ENCODE data around the gene APOL2.
A peak's percentile ranks its signal among the peaks of the same experiment; 100 is the strongest.
"Not testable (repeated sequence)": the region's sequence is repeated elsewhere in the genome, so short reads cannot be mapped to it uniquely, and the experiment has no call there.

Gene APOL2

DNA sequence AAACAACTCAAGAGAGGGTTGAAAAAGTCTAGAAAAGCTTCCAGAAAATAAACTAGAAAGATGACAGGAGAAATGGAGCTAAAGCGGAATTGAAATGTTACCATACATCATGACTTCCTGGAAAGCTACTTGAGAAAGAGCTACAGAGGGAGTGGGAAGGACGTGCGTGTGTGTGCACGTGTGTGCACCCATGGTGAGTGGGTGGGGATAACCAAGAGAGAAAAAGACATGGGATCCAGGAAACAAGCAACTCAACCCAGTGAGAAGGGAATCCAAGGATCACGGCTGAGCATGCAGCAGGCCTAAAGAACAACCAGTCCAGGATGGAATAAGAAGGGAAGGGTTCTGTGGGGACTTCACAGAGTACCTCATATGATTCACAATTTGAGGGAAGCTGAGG is 35.2 kb upstream of the APOL2 start:
- H3K9me3 Mint-ChIP-seq = no peaks in the 10 kb centered on the region
- no peak overlapping the region for H3K27ac Mint-ChIP-seq
- H3K4me1 Mint-ChIP-seq = peaks cover 27% of the 10 kb centered on the region
- ATAC-seq (no peak), DNase-seq (no peak)
- H3K27me3 Mint-ChIP-seq = no peaks in the 10 kb centered on the region
- no peak overlapping the region for H3K4me3 Mint-ChIP-seq
- H3K36me3 Mint-ChIP-seq (ENCODE audit: low read depth) = peaks cover 4% of the 10 kb centered on the region

DNA sequence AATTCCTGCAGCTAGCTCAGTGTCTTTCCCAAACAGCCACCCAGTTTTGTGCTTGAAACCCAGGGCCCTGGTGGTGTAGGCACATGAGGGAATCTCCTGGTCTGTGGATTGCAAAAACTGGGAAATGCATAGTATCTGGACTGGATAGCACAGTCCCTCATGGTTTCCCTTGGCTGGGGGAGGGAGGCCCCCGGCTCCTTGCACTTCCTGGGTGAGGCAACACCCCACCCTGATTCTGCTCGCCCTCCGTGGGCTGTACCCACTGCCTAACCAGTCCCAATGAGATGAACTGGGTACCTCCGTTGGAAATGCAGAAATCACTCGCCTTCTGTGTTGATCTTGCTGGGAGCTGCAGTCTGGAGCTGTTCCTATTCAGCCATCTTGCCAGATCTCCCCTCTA is 32.6 kb upstream of the APOL2 start:
- not testable (repeated sequence) for H3K27ac Mint-ChIP-seq; H3K27me3 Mint-ChIP-seq; H3K9me3 Mint-ChIP-seq; H3K36me3 Mint-ChIP-seq (ENCODE audit: low read depth); ATAC-seq; H3K4me3 Mint-ChIP-seq; DNase-seq
- peaks cover 10% of the 10 kb centered on the region for H3K4me1 Mint-ChIP-seq

DNA sequence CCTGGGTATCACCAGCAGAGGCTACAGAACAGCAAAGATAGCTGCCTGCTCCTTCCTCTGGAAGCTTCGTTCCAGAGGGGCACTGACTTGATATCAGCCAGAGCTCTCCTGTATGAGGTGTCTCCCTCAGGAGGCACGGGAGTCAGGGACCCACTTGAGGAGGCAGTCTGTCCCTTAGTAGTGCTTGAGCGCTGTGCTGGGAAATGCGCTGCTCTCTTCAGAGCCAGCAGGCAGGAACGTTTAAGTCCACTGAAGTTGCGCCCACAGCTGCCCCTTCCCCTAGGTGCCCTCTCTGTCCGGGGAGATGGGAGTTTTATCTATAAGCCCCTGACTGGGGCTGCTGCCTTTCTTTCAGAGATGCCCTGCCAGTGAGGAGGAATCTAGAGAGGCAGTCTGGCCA is 31.9 kb upstream of the APOL2 start:
- not testable (repeated sequence) for ATAC-seq; H3K36me3 Mint-ChIP-seq (ENCODE audit: low read depth); H3K9me3 Mint-ChIP-seq; H3K27ac Mint-ChIP-seq; DNase-seq; H3K4me1 Mint-ChIP-seq; H3K27me3 Mint-ChIP-seq; H3K4me3 Mint-ChIP-seq

DNA sequence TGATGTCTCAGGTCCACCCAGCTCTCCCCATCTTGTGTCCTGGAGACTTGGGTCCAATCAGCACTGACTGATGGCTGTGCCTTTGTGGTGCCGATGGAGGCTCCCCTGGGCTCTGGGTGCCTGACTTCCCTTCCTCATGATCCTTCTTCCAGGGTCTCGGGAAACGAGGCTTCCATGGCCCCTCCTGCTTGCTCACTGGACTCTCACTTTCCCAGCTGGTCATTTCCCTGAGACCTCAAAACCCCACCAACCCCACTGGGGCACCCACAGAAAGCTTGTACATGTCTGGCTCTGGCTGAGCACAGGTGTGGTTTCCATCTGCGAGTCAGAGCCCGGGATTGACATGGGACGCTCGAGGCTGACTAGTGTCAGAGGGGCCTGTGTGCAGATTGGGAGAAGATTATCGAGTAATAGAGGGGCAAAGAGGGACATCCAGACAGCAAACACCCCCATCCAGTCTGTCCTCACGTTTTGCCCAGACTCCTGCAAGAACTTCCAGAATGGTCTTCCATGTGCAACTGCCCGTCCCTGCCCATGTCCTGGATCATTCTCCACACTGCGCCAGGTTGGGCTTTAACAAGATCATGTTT is 28.7 kb upstream of the APOL2 start:
- Mint-ChIP-seq H3K27ac (no peak overlapping the region), H3K4me3 (no peak overlapping the region), H3K36me3 (ENCODE audit: low read depth) (peaks cover 6% of the 10 kb centered on the region), H3K27me3 (no peaks in the 10 kb centered on the region), H3K4me1 (no peaks in the 10 kb centered on the region), H3K9me3 (no peaks in the 10 kb centered on the region)
- DNase-seq (no peak), ATAC-seq (no peak)

DNA sequence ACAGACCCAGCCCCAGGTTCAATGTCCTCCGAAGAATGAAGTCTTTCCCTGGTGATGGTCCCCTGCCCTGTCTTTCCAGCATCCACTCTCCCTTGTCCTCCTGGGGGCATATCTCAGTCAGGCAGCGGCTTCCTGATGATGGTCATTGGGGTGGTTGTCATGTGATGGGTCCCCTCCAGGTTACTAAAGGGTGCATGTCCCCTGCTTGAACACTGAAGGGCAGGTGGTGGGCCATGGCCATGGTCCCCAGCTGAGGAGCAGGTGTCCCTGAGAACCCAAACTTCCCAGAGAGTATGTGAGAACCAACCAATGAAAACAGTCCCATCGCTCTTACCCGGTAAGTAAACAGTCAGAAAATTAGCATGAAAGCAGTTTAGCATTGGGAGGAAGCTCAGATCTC is 27.7 kb upstream of the APOL2 start:
- Mint-ChIP-seq H3K27ac (no peak overlapping the region), H3K9me3 (no peaks in the 10 kb centered on the region), H3K4me3 (no peak overlapping the region), H3K36me3 (ENCODE audit: low read depth) (peaks cover 9% of the 10 kb centered on the region), H3K4me1 (no peaks in the 10 kb centered on the region), H3K27me3 (no peaks in the 10 kb centered on the region)
- no peak for DNase-seq
- ATAC-seq = no peak

DNA sequence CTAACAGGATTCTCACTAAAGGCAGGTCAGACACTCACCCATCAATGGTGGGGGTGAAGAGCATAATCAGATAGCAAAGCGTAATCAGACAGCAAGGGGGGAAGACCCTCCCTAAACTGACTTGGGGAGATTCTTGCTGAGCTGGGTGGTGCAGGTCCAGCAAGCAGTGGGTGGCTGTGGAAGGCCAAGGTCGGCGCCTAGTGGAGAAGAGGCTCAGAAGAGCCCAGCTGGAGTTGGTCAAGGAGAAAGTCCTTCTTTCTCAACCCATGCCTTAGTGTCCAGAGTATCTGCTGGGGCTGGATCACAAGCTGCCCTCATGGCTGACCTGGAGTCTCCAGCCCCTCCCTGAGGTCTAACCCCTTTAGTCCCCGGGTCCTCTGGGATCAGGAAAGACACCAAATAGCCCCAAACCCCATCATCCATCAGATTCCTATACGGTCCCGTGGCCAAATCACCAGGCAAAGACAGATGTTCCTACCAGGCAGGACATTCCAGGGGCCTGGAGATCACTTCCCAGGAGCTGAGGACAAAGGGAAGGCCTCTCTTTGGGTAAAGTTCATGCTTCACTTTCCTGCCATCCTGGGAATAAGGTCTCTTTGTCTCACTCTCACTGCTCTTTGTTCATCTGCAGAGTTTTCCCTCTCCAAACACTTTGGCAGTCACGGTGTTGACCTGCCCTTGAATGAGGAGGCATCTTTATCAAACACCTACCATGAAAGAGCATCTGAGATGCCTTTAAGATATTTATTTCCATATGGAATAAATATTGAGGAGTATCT is 24.7 kb upstream of the APOL2 start:
- not testable (repeated sequence) for DNase-seq, H3K4me3 Mint-ChIP-seq, H3K9me3 Mint-ChIP-seq, H3K27ac Mint-ChIP-seq, H3K27me3 Mint-ChIP-seq, ATAC-seq, H3K4me1 Mint-ChIP-seq
- peaks cover 14% of the 10 kb centered on the region for H3K36me3 Mint-ChIP-seq (ENCODE audit: low read depth)

DNA sequence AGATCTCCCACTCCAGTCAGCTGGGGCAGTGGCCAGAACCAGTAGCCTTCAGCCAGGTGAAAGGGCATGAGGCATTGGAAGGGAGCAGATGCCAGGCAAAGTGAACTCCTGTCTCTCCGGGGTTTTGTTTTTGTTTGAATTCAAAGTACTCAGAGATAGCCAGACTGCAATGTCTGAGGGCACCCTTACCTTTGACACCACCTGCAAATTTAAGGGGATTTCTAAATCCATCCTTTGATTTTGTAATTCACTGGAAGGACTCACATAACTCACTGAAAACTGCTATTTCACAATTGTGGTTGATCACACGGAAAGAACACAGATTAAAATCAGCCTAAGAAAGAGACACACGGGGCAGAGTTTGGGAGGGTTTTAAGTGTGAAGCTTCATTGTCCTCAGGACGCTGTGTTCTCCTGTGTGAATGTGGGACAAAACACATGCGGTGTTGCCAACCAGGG is 23.9 kb upstream of the APOL2 start:
- not testable (repeated sequence) for H3K27ac Mint-ChIP-seq

DNA sequence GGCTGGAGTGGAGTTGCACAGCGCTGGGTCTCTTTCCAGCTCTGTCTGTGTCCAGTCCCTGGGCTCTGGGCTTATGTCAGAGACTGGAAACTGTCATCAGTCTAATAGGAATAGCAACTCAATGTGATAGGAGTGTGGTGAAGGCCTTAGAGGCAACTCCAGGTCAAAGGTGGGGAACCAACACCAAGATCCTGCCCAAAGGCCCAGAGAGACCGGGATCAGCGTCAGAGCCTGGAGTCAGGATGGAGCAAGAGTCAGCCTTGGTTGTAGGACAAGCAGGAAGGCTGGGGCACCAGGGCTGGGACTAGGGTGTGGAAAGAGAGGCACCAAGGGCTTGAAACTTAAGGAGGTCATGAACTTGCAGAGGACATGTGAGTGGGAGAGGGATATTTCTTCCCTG is 23.0 kb upstream of the APOL2 start:
- H3K4me3 Mint-ChIP-seq, H3K27me3 Mint-ChIP-seq, ATAC-seq, DNase-seq, H3K9me3 Mint-ChIP-seq, H3K27ac Mint-ChIP-seq: not testable (repeated sequence)
- peaks cover 19% of the 10 kb centered on the region for H3K4me1 Mint-ChIP-seq
- peaks cover 22% of the 10 kb centered on the region for H3K36me3 Mint-ChIP-seq (ENCODE audit: low read depth)

More for the DNA sequence above, 23.9 kb upstream of the APOL2 start:
- peaks cover 13% of the 10 kb centered on the region for H3K4me1 Mint-ChIP-seq
- peaks cover 16% of the 10 kb centered on the region for H3K36me3 Mint-ChIP-seq (ENCODE audit: low read depth)
- H3K4me3 Mint-ChIP-seq, ATAC-seq, DNase-seq, H3K27me3 Mint-ChIP-seq, H3K9me3 Mint-ChIP-seq: not testable (repeated sequence)

DNA sequence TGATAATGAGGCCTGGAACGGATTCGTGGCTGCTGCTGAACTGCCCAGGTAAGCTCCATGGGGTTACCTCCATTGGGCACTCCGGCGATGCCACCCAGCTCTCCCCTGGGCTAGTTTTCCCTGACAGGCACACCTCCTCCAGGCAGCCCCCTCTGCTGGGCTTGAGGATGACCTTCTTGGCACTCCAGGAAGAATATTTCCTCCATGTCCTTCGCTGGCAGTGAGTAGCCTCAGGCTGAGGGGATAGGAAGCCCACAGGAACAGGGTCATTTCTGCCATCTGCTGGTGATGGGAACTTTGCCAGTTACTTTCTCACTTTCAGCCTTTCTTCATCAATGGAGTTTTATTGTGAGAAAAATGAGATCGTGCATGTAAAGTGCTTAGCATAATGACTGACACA is 22.3 kb upstream of the APOL2 start:
- H3K4me3 Mint-ChIP-seq = not testable (repeated sequence)
- H3K36me3 Mint-ChIP-seq (ENCODE audit: low read depth) = peaks cover 22% of the 10 kb centered on the region

DNA sequence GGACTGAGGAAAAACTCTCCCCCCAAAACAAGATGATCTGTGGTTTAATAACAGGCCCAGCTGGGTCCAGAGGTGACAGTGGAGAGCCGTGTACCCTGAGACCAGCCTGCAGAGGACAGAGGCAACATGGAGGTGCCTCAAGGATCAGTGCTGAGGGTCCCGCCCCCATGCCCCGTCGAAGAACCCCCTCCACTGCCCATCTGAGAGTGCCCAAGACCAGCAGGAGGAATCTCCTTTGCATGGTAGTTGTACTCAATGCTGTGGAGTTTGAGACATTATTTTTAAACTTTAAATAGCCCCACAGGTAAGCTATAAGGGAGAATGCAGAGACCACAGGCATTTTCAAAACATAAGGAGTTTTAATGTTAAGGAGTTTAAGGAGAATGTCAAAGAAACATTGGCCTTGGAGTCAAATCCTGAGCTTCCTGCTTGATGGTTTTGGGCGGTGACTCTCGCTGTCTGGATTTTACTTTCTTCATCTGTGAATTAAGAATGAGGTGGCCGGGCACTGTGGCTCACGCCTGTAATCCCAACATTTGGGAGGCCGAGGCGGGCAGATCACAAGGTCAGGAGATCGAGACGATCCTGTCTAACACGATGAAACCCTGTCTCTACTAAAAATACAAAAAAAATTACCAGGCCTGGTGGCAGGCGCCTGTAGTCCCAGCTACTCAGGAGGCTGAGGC is 20.4 kb upstream of the APOL2 start:
- Mint-ChIP-seq H3K27ac (peak overlapping the region; percentile 80), H3K4me3 (no peak overlapping the region), H3K4me1 (peaks cover 33% of the 10 kb centered on the region), H3K27me3 (no peaks in the 10 kb centered on the region), H3K36me3 (ENCODE audit: low read depth) (peaks cover 17% of the 10 kb centered on the region), H3K9me3 (no peaks in the 10 kb centered on the region)
- DNase-seq (no peak), ATAC-seq (no peak)

More for the DNA sequence above, 22.3 kb upstream of the APOL2 start:
- peaks cover 19% of the 10 kb centered on the region for H3K4me1 Mint-ChIP-seq
- H3K27ac Mint-ChIP-seq, ATAC-seq, DNase-seq, H3K9me3 Mint-ChIP-seq, H3K27me3 Mint-ChIP-seq: not testable (repeated sequence)

DNA sequence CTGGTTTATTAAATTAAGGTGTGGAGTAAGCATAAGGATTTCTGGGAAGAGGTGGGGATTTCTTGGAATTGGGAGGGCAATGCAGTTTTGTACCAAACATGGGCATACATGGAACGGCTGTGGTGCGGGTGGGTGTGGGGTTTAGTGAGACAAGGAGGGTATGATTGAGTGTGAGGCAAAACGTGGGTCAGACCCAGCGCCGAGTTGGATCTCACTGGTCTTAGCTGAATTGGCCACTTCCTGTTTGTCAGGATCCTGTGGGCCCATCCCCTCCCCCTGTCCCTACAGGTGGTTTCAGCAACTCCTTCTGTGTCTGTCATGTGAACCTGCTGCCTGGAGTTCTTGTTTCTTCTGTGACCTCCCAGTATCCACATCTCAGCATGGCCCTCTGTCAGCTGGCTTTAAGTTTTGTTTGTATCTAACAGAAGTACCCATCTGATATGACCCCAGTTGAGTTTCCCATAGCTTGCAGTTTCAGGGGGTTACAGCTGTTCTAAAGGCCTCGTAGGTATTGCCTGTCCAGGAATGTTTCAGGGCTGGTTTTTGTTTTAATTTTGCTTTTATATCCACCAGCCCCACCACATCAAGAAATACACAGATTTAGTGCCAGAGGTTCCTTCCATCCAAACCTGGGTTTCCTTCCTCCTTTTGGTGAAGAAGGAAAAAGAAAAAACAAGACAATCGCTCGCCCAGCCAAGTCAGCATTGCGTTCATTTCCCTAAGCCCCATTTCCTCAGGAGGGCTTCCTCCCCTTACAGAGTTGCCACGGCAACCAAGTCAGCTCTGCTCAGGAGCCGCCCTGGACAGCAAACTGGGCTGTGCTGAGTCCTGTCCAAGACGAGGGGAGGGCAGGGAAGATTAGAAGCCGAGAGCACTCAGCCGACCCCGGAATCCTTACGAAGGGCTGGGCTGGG is 19.6 kb upstream of the APOL2 start:
- DNase-seq = peak; percentile 31
- Mint-ChIP-seq H3K36me3 (ENCODE audit: low read depth) (peaks cover 20% of the 10 kb centered on the region), H3K4me1 (peaks cover 41% of the 10 kb centered on the region), H3K27me3 (no peaks in the 10 kb centered on the region), H3K9me3 (no peaks in the 10 kb centered on the region), H3K4me3 (peak overlapping the region; percentile 19), H3K27ac (peak overlapping the region; percentile 80)
- ATAC-seq = no peak

DNA sequence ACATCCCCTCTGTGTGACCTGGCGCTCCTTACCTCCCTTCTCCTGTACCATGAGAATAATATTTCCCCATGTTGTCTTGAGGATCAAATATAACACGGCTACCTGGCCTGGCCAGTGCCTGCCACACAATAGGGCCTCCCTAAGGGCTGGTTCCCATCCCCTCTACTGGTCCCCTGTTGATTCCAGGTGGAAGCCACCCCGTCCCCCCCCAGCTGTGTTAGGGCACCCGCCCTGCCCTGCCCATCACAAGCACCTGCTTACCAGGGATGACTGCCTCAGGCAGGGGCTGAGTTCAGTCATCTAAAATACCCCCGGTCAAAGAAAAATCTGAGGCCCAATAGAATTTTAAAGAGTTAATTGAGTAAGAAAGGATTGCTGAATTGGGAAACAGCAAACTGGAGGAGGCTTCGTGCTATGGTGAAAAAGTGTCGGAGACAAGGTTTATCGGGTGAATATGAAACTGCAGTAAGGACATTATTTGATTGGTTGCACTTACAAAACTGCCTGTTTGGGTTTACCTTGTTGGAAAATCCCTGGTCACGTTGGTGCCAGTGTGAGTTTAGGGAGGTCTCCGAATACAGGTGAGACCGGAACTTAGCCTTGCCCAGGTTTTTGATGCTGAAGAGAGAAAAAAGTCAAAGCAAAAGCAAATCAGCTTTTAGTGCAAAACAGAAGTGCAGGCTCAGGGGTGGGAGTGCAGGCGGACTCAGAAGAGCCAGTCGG is 18.8 kb upstream of the APOL2 start:
- peaks cover 18% of the 10 kb centered on the region for H3K36me3 Mint-ChIP-seq (ENCODE audit: low read depth)
- H3K9me3 Mint-ChIP-seq = no peaks in the 10 kb centered on the region
- peaks cover 49% of the 10 kb centered on the region for H3K4me1 Mint-ChIP-seq
- H3K27me3 Mint-ChIP-seq = no peaks in the 10 kb centered on the region
- no peak for ATAC-seq
- peak overlapping the region; percentile 80 for H3K27ac Mint-ChIP-seq
- peak overlapping the region; percentile 19 for H3K4me3 Mint-ChIP-seq
- no peak for DNase-seq

DNA sequence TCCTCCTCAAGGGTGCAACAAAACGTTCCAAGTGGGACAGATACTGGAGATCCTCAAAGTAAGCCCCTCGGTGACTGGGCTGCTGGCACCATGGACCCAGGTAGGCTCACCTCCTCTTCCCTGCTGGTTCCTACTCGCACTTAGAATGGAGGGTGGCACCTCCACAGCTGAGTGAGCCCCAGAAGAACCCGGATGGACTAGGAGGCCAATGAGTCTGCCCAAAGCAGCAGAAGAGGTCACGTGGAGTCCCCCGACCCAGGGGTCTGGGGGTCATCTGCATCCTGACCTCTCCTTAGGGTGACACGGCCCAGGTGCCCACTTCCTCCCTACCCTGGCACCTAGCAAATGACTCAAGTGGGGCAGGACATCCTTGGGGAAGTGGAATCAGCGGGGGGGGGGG is 18.0 kb upstream of the APOL2 start:
- ATAC-seq (no peak), DNase-seq (no peak)
- H3K27me3 Mint-ChIP-seq = no peaks in the 10 kb centered on the region
- peaks cover 56% of the 10 kb centered on the region for H3K4me1 Mint-ChIP-seq
- H3K36me3 Mint-ChIP-seq (ENCODE audit: low read depth) = peaks cover 15% of the 10 kb centered on the region
- no peaks in the 10 kb centered on the region for H3K9me3 Mint-ChIP-seq
- H3K4me3 Mint-ChIP-seq = no peak overlapping the region
- H3K27ac Mint-ChIP-seq = no peak overlapping the region

DNA sequence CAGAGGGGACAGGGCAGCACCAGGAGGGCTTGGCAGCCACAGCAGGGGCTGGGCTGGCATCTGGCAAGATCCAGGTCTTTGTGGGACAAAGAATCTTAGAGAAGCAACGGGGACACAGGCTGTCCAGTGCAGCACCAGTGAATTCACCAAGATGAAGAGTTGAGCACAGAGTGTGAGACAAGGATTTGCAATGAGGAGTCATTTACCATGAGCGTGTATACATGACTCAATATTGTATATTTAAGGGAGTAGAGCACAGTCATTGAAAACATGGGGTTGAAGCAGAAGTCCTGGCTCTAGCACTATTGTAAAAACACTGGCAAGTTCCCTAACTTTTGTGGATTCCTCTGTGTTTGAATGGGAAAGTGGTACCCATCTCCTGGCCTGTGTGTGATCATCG is 17.2 kb upstream of the APOL2 start:
- Mint-ChIP-seq H3K9me3 (no peaks in the 10 kb centered on the region), H3K27ac (peak overlapping the region; percentile 1), H3K4me1 (peaks cover 63% of the 10 kb centered on the region), H3K36me3 (ENCODE audit: low read depth) (peaks cover 15% of the 10 kb centered on the region), H3K4me3 (no peak overlapping the region), H3K27me3 (no peaks in the 10 kb centered on the region)
- DNase-seq (no peak), ATAC-seq (no peak)
